ENCODE data around the gene CIITA. TPM values are rescaled to one million over a fixed set of nuclear protein-coding genes. Genes with fewer than 3 reads are reported as not detected.

CIITA gene
- total and polyA plus RNA-seq, 9 of the 15 experiments (the other 6 are each of a cell fraction or from before 2014, with no cell fraction given) = 0.01 to 0.20 (median 0.11) TPM; not detected in 4

DNA sequence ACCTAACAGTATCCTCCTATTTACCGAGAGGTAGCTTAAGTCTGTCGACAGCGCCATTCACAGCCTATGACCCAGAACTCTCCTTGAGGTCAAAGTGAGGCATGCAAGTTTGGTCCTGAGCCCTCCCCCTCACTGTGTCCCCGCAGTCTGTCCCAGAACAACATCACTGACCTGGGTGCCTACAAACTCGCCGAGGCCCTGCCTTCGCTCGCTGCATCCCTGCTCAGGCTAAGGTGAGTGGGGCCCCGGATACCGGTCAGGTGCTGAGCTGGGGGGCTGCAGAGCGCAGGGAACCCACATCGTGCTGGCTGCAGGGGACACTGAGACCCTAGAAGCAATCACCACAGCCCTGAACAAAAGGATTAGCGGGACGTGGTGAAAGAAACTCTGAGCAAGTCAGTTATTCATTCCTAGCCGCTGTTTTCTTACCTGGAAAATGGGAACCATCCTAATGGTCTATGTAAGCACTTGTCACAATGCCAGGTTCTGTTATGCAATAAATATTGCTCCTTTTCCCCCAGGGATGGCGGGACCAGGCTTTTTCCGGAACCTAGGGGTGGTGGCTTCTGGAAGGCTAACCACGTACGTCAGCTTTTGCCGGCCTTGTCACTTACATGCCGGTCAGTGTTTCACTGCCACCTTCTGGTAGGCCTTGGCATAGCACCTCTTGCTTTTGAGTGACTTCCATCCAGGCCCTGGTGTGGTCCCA is 41.4 kb downstream of the CIITA start (continued):
- TF ChIP-seq, protein P1, sequence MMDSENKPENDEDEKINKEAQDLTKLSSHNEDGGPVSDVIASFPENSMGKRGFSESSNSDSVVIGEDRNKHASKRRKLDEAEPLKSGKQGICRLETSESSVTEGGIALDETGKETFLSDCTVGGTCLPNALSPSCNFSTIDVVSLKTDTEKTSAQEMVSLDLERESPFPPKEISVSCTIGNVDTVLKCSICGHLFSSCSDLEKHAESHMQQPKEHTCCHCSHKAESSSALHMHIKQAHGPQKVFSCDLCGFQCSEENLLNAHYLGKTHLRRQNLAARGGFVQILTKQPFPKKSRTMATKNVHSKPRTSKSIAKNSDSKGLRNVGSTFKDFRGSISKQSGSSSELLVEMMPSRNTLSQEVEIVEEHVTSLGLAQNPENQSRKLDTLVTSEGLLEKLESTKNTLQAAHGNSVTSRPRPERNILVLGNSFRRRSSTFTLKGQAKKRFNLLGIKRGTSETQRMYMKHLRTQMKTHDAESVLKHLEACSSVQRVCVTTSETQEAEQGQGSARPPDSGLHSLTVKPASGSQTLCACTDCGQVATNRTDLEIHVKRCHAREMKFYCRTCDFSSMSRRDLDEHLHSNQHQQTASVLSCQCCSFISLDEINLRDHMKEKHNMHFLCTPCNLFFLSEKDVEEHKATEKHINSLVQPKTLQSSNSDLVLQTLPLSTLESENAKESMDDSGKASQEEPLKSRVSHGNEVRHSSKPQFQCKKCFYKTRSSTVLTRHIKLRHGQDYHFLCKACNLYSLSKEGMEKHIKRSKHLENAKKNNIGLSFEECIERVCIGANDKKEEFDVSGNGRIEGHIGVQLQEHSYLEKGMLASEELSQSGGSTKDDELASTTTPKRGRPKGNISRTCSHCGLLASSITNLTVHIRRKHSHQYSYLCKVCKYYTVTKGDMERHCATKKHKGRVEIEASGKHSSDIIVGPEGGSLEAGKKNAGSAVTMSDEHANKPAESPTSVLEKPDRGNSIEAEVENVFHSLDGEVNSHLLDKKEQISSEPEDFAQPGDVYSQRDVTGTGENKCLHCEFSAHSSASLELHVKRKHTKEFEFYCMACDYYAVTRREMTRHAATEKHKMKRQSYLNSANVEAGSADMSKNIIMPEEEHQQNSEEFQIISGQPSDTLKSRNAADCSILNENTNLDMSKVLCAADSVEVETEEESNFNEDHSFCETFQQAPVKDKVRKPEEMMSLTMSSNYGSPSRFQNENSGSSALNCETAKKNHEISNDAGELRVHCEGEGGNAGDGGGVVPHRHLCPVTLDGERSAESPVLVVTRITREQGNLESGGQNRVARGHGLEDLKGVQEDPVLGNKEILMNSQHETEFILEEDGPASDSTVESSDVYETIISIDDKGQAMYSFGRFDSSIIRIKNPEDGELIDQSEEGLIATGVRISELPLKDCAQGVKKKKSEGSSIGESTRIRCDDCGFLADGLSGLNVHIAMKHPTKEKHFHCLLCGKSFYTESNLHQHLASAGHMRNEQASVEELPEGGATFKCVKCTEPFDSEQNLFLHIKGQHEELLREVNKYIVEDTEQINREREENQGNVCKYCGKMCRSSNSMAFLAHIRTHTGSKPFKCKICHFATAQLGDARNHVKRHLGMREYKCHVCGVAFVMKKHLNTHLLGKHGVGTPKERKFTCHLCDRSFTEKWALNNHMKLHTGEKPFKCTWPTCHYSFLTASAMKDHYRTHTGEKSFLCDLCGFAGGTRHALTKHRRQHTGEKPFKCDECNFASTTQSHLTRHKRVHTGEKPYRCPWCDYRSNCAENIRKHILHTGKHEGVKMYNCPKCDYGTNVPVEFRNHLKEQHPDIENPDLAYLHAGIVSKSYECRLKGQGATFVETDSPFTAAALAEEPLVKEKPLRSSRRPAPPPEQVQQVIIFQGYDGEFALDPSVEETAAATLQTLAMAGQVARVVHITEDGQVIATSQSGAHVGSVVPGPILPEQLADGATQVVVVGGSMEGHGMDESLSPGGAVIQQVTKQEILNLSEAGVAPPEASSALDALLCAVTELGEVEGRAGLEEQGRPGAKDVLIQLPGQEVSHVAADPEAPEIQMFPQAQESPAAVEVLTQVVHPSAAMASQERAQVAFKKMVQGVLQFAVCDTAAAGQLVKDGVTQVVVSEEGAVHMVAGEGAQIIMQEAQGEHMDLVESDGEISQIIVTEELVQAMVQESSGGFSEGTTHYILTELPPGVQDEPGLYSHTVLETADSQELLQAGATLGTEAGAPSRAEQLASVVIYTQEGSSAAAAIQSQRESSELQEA (IDR thresholded peaks at IDR 0.05; ENCODE audit: low read depth) = no peak
- TF ChIP-seq HDGF (IDR thresholded peaks at IDR 0.05) (no peak), ERF (CRISPR knock-in tag; IDR thresholded peaks at IDR 0.05) (no peak)
